Liver (tissue), 9 donors: ENCODE measurements around the gene BRIP1. TPM values are rescaled to one million over a fixed set of nuclear protein-coding genes. Genes with fewer than 3 reads are reported as not detected.

Experiments
- DNase-seq: peaks from one replicate; pipeline ENCODE4 v3.0.0-alpha.2; 2017; ENCODE audit warnings: low spot score
- H3K27ac ChIP-seq, 2 donors: one replicate each; pipeline ENCODE4 v1.7.0; 2013; ENCODE audit warnings: inconsistent platforms in 2 of 2, low read length in 2 of 2, control low read depth in 1 of 2, low read depth in 1 of 2, mild to moderate bottlenecking in 1 of 2
- H3K27me3 ChIP-seq, 4 donors: one replicate each; pipeline versions ENCODE4 v1.6.1 to v1.7.0; 2013; ENCODE audit warnings: low read length in 3 of 4, inconsistent platforms in 1 of 4, mild to moderate bottlenecking in 1 of 4, moderate library complexity in 1 of 4; ENCODE audit not compliant: control insufficient read depth in 4 of 4, insufficient read depth in 4 of 4
- H3K36me3 ChIP-seq, 4 donors: one replicate each; pipeline versions ENCODE4 v1.6.1 to v1.7.0; 2013; ENCODE audit warnings: low read length in 3 of 4, mild to moderate bottlenecking in 3 of 4, low read depth in 1 of 4, moderate library complexity in 1 of 4; ENCODE audit not compliant: control insufficient read depth in 4 of 4, insufficient read depth in 3 of 4
- H3K4me1 ChIP-seq, 4 donors: one replicate each; pipeline versions ENCODE4 v1.6.1 to v1.7.0; 2013; ENCODE audit warnings: low read length in 3 of 4, mild to moderate bottlenecking in 3 of 4, moderate library complexity in 1 of 4; ENCODE audit not compliant: control insufficient read depth in 4 of 4, insufficient read depth in 4 of 4
- H3K4me3 ChIP-seq, 3 donors: one replicate each; pipeline versions ENCODE4 v1.6.1 to v1.7.0; 2013; ENCODE audit warnings: low read length in 3 of 3, control low read depth in 1 of 3, low read depth in 1 of 3, mild to moderate bottlenecking in 1 of 3
- H3K9ac ChIP-seq, 2 donors: one replicate each; pipeline ENCODE4 v1.7.0; 2013; ENCODE audit warnings: low read length in 2 of 2, mild to moderate bottlenecking in 2 of 2, moderate library complexity in 2 of 2, control low read depth in 1 of 2, low read depth in 1 of 2
- H3K9me3 ChIP-seq, 4 donors: one replicate each; pipeline versions ENCODE4 v1.6.1 to v1.7.0; 2013; ENCODE audit warnings: low read length in 3 of 4; ENCODE audit not compliant: control insufficient read depth in 4 of 4
- ATF3 ChIP-seq: IDR thresholded peaks from 2 replicates; pipeline ENCODE4 v1.6.1; 2016; ENCODE audit warnings: antibody characterized with exemption
- CTCF ChIP-seq: fragments of 150-350 bp; IDR thresholded peaks from 2 replicates; pipeline ENCODE4 v1.5.1; 2017; ENCODE audit warnings: improper control_type of control experiment, low read depth, low read length; ENCODE audit not compliant: missing input control
- EGR1 ChIP-seq, 2 donors: IDR thresholded peaks; 2 replicates each; pipeline ENCODE4 v1.6.1; 2016 to 2018; ENCODE audit warnings: antibody characterized with exemption in 2 of 2, low read depth in 2 of 2
- FOXA1 ChIP-seq: IDR thresholded peaks from 2 replicates; pipeline ENCODE4 v1.6.1; 2016; ENCODE audit warnings: antibody characterized with exemption
- FOXA2 ChIP-seq: IDR thresholded peaks from 2 replicates; pipeline ENCODE4 v1.6.1; 2016; ENCODE audit warnings: antibody characterized with exemption
- GABPA ChIP-seq, 2 donors: IDR thresholded peaks in 1 of 2; conservative IDR thresholded peaks in 1 of 2; 2 replicates each; pipeline ENCODE4 v1.6.1; 2016; ENCODE audit warnings: antibody characterized with exemption in 2 of 2, mild to moderate bottlenecking in 1 of 2, moderate library complexity in 1 of 2
- HNF4A ChIP-seq, 2 donors: conservative IDR thresholded peaks; 2 replicates each; pipeline ENCODE4 v1.6.1; 2016; ENCODE audit warnings: antibody characterized with exemption in 2 of 2, mild to moderate bottlenecking in 2 of 2
- HNF4G ChIP-seq: IDR thresholded peaks from 2 replicates; pipeline ENCODE4 v1.6.1; 2016; ENCODE audit warnings: antibody characterized with exemption
- JUND ChIP-seq, 2 donors: IDR thresholded peaks; 2 replicates each; pipeline ENCODE4 v1.6.1; 2016; ENCODE audit warnings: antibody characterized with exemption in 2 of 2
- NR2F2 ChIP-seq: IDR thresholded peaks from 2 replicates; pipeline ENCODE4 v1.6.1; 2016; ENCODE audit warnings: antibody characterized with exemption
- RAD21 ChIP-seq, 2 donors: IDR thresholded peaks; 2 replicates each; pipeline ENCODE4 v1.6.1; 2016; ENCODE audit warnings: antibody characterized with exemption in 2 of 2, mild to moderate bottlenecking in 2 of 2
- RXRA ChIP-seq, 2 donors: IDR thresholded peaks; 2 replicates each; pipeline ENCODE4 v1.6.1; 2017 to 2018; ENCODE audit warnings: antibody characterized with exemption in 2 of 2, mild to moderate bottlenecking in 1 of 2
- SP1 ChIP-seq: IDR thresholded peaks from 2 replicates; pipeline ENCODE4 v1.6.1; 2018; ENCODE audit warnings: antibody characterized with exemption, mild to moderate bottlenecking
- TAF1 ChIP-seq: conservative IDR thresholded peaks from 2 replicates; pipeline ENCODE4 v1.6.1; 2016; ENCODE audit warnings: antibody characterized with exemption, mild to moderate bottlenecking
- YY1 ChIP-seq: IDR thresholded peaks from 2 replicates; pipeline ENCODE4 v1.6.1; 2016; ENCODE audit warnings: antibody characterized with exemption, mild to moderate bottlenecking
- ZBTB33 ChIP-seq: IDR thresholded peaks from 2 replicates; pipeline ENCODE4 v1.6.1; 2016; ENCODE audit warnings: antibody characterized with exemption
- WGBS: extraction: QIAGEN DNeasy Blood & Tissue Kit; methylation state at CpG from one replicate; pipeline ENCODE4 v1.1.7; 2013; 5-methylcytosine and 5-hydroxymethylcytosine counted together
- polyA plus RNA-seq, 2 donors: library from polyadenylated mRNA; stranded (reverse) in 1 of 2; unstranded in 1 of 2; fragments of 200-250 nt in 1 of 2; fragments of >200 nt in 1 of 2; fragmentation: Nextera tagmentation in 1 of 2; extraction: Ambion mirVana in 1 of 2; gene quantifications; one replicate each; pipeline versions ENCODE4 v1.2.1 to v1.2.3, GENCODE V29; 2013 to 2015
- total RNA-seq, 2 donors: library from RNA; depleted of rRNA; stranded (reverse); fragments of >200 nt; gene quantifications; one replicate each; pipeline ENCODE4 v1.2.3, GENCODE V29; 2014
- TF ChIP-seq, protein P1 (sequence below): IDR thresholded peaks from 2 replicates; pipeline ENCODE4 v1.6.1; 2016; ENCODE audit warnings: antibody characterized with exemption, mild to moderate bottlenecking
- TF ChIP-seq, protein P2 (sequence below): IDR thresholded peaks from 2 replicates; pipeline ENCODE4 v1.6.1; 2016; ENCODE audit warnings: antibody characterized with exemption
- donor health status: healthy.
- donor health status: healthy.
- donor health status: healthy.
- donor health status: healthy.
- donor health status: healthy.

The BRIP1 gene
- total and polyA plus RNA-seq, 4 donors: 0.24 to 10.3 (median 0.90) TPM

DNA sequence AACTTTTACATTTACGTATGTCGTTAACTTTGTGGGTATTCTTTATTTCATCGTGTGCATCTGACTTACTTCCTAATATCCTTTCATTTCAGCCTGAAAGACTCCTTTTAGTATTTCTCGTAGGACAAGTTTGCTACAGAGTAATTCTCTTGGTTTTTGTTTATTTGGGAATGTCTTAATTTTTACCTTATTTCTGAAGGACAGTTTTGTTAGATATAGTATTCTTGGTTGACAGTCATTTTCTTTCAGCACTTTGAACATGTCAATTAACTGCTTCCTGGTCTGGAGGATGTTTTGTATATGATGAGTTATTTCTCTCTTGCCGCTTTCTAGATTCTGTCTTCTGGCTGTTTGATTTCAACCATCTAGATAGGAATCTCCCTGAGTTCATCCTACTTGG is 163.1 kb downstream of the BRIP1 start (continued):
- TF ChIP-seq TAF1 (no peak), ZBTB33 (no peak), NR2F2 (no peak), RXRA (IDR thresholded peaks at IDR 0.05) (no peak)

GRCh38 chr17:61699694-61700093 is 163.6 kb downstream of the BRIP1 start:
- H3K9me3 ChIP-seq: peaks cover 7 to 18% (median 13%) of the 10 kb centered on the region in 4 donors
- H3K9ac ChIP-seq: no peak overlapping the region
- H3K4me1 ChIP-seq: no peaks in the 10 kb centered on the region
- H3K36me3 ChIP-seq: no peaks in the 10 kb centered on the region
- H3K27ac ChIP-seq: no peak overlapping the region
- 95% methylated on average over 2 of the region's 2 CpGs for WGBS
- H3K4me3 ChIP-seq: peak overlapping the region in 1 of 3 donors; percentile 14
- DNase-seq: no peak
- TF ChIP-seq, protein P1, sequence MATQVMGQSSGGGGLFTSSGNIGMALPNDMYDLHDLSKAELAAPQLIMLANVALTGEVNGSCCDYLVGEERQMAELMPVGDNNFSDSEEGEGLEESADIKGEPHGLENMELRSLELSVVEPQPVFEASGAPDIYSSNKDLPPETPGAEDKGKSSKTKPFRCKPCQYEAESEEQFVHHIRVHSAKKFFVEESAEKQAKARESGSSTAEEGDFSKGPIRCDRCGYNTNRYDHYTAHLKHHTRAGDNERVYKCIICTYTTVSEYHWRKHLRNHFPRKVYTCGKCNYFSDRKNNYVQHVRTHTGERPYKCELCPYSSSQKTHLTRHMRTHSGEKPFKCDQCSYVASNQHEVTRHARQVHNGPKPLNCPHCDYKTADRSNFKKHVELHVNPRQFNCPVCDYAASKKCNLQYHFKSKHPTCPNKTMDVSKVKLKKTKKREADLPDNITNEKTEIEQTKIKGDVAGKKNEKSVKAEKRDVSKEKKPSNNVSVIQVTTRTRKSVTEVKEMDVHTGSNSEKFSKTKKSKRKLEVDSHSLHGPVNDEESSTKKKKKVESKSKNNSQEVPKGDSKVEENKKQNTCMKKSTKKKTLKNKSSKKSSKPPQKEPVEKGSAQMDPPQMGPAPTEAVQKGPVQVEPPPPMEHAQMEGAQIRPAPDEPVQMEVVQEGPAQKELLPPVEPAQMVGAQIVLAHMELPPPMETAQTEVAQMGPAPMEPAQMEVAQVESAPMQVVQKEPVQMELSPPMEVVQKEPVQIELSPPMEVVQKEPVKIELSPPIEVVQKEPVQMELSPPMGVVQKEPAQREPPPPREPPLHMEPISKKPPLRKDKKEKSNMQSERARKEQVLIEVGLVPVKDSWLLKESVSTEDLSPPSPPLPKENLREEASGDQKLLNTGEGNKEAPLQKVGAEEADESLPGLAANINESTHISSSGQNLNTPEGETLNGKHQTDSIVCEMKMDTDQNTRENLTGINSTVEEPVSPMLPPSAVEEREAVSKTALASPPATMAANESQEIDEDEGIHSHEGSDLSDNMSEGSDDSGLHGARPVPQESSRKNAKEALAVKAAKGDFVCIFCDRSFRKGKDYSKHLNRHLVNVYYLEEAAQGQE: no peak
- TF ChIP-seq CTCF (no peak), FOXA1 (no peak), RXRA (IDR thresholded peaks at IDR 0.05) (no peak), SP1 (no peak), HNF4A (conservative IDR thresholded peaks at IDR 0.05) (no peak), GABPA (IDR thresholded peaks at IDR 0.05 in 1 of 2, conservative IDR thresholded peaks at IDR 0.05 in 1 of 2) (no peak), EGR1 (IDR thresholded peaks at IDR 0.05; ENCODE audit: low read depth in 2 of 2) (no peak), RAD21 (IDR thresholded peaks at IDR 0.05) (no peak), TAF1 (no peak), JUND (IDR thresholded peaks at IDR 0.05) (no peak), HNF4G (no peak), YY1 (no peak), ZBTB33 (no peak), NR2F2 (no peak), ATF3 (no peak), FOXA2 (no peak)
- TF ChIP-seq, protein P2, sequence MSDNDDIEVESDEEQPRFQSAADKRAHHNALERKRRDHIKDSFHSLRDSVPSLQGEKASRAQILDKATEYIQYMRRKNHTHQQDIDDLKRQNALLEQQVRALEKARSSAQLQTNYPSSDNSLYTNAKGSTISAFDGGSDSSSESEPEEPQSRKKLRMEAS: no peak
- H3K27me3 ChIP-seq: no peaks in the 10 kb centered on the region
